ENCODE measurements around the gene SLC10A7.

The SLC10A7 gene

GRCh38 chr4:146294776-146295175 is 227.0 kb downstream of the SLC10A7 start:
- no peak for DNase-seq

- no peak for DNase-seq
Measured at GRCh38 chr4:146292508-146292907, 229.2 kb downstream of the SLC10A7 start.

DNA sequence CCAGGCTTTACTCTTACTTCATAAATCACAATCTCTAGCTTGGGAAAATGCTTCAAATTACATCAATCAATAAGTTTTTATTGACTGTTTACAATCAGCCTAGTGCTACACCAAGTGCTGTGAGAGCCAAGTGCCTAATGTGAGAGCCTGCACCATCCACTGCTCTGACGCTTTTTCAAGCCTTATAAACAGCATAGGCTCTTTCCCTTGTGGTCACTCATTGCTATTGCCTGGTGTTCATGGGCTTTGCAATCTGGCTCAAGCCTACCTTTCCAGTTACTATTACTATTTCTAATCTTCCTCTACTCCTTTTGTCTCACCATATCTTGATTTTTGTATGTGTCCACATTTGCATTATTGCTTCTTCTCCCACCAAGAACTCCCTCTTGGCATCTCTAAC is 230.4 kb downstream of the SLC10A7 start:
- no peak for DNase-seq

- no peak for DNase-seq
Measured at GRCh38 chr4:146288193-146288592, 233.5 kb downstream of the SLC10A7 start.

GRCh38 chr4:146285037-146285436 is 236.7 kb downstream of the SLC10A7 start:
- DNase-seq = no peak

DNA sequence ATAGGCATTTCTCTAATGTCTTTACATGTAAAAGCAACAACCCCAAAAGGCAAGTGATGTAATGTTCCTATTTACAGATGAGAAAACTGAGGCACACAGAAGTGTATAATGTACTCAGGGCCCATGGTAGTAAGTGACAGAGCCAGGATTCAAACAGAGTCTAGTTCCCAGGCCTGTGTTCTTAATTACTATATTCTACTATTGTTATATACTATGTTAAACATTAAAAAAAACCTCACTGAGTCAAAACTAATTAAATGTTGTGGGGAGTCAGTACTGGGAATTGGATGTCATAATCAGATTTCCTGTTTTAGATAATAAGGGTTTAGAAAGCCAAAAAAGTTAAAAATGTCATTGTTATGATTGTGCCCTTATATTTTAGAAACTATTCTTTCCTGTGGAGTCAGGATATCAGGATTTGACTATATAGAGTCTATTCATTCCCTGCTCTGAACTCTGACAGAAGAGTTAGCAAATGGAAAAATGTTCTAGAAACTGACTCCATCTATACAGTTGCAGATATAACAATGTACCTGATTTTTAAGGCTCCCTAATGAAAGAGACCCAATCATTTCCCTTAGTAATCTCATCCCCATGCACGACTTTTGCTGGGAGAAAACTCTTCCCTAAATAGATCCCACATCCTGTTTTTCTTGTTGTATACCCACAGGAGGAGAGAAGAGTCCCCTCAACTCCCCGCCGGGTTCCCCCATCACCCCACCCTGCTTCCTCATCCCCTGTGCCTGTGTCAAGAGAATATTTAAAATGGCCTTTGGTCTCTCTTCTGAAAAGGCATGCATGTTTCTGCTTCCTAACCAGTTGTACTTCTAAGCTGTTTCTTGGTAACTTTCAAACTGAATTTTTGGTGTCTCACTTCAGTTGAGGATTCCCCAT is 237.7 kb downstream of the SLC10A7 start:
- DNase-seq = no peak

DNA sequence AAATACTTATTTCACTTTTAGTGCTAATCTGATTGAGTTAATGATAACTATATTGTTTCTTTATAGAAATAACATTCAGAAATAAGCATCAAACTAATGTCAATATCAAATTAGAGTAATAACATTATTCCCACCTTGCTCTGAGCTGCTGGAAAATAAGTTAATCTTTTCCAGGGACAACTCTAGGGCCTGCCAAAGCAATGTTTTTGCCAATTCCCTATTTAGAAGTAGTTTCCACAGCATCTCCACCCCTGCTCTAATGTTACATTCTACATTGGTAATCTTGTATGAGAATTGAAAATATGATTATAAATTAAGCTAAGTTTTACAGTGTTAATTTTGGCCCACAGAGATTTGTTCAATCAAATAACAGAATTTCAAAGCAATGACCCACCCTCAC is 239.1 kb downstream of the SLC10A7 start:
- no peak for DNase-seq

GRCh38 chr4:146278986-146279385 is 242.8 kb downstream of the SLC10A7 start:
- DNase-seq = no peak

DNA sequence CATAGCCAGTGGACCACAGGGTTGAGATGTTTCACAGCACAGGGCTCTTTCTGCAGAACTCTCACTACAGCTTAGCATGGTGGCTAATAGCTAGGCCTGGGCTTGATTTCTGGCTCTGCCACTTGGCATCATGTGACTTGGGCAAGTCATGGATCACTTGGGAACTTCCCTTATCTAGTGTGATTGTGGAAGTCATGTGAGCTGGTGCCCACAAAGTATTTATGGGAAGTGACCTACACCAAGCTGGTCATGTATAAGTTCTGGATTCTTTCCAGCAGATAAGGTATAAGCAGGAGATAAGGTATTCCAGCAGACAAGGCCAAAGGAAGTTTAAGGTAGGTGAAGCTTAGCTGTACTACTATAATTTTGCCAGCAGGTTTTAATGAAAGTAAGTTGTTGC is 246.4 kb downstream of the SLC10A7 start:
- DNase-seq = no peak

- no peak for DNase-seq
Measured at GRCh38 chr4:146274774-146275173, 247.0 kb downstream of the SLC10A7 start.

DNA sequence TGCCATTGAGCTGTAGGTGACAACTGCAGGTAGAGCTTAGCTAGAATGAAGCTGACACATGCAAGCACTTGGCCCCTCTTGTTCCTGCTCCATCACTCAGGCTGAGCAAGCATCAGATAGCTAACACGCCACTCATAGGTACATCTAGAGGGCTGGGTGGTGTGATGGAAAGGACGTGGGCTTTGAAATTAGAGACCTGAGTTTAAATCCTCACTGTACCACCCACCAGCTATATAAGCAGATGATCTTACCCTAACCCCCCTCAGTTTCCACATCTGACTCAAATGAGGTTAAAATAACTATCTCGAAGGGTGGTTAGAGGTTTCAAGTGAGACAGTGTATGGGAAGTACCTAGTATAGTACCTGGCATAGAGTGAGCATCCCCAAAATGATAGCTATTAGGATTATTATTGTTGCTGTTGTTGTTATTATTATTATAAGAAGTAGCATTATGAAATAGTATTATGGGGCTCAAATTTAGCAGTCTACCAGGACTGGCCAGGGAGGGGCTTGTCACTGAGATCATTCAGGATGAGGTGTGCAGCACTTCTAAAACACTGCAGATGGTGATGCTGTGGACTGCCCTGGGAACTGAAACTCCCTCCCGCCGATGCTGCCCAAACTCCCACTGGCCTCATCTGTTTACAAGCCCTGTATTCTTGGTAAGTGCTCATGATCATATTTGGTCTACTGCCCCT is 248.4 kb downstream of the SLC10A7 start:
- DNase-seq = no peak

GRCh38 chr4:146271466-146271865 is 250.3 kb downstream of the SLC10A7 start:
- no peak for DNase-seq

GRCh38 chr4:146269228-146269653 is 252.5 kb downstream of the SLC10A7 start:
- no peak for DNase-seq

- no peak for DNase-seq
Measured at GRCh38 chr4:146267826-146268225, 253.9 kb downstream of the SLC10A7 start.

DNA sequence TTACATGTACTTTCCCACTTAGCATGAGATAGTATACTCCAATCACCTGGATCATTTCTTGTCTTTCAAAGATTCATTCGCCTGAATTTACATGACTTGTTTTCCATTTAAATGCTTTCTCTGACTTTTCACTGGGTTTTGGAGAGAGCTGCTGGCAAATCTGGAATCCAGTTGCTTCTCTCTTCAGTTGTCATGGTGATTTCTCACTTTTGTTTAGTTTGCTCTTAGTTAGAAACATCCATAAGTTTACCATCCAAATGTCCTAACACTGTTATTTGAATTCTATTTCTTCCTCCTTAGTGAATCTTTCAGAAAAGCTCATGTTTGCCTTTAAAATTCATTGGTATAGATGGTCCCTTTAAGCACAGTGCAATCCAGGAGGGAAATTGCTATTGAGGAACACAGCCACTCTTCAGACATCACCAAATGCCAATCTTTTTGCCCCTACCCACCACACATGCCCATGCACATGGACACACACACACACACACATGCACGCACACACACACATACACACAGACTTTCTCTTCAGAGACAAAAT is 255.7 kb downstream of the SLC10A7 start:
- no peak for DNase-seq

DNA sequence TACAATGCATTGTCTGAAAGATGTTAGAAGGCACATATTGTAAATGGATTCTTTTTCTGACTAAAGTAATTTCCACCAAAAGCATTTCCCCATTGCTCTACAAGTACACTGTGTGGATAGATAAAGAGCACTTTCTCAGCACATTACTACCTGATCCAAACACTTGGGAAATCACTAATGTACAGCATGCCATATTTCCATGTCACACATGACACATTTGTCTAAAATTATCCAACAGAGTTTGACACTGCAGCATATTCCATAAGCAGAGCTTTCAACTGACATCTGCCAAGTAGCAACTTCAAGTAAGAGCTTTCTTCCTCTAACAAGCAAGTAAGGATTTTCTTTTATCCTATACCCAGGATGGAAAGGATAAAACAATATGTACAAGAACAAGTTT is 257.9 kb downstream of the SLC10A7 start:
- DNase-seq = no peak

GRCh38 chr4:146261041-146261440 is 260.7 kb downstream of the SLC10A7 start:
- DNase-seq = no peak

GRCh38 chr4:146260521-146260920 is 261.2 kb downstream of the SLC10A7 start:
- no peak for DNase-seq

DNA sequence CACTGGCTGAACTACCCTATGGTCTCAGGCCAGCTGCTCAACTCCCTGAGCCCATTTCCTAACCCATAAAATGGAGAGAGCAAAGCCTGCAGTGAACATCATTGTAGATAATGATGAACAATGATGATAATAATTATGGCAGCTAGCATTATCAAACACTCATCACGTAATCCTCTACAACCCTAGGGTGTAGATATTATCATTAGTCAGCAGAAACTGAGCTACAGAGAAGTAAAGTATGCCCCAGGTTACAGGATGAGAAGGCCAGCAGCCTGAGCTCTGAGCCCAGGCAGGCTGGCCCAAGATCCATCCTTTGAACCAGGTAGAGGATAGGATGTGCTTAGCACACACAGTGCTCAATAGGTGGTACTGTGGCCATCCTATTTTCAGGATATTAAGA is 264.2 kb downstream of the SLC10A7 start:
- DNase-seq = no peak

GRCh38 chr4:146256328-146256727 is 265.4 kb downstream of the SLC10A7 start:
- DNase-seq = no peak

DNA sequence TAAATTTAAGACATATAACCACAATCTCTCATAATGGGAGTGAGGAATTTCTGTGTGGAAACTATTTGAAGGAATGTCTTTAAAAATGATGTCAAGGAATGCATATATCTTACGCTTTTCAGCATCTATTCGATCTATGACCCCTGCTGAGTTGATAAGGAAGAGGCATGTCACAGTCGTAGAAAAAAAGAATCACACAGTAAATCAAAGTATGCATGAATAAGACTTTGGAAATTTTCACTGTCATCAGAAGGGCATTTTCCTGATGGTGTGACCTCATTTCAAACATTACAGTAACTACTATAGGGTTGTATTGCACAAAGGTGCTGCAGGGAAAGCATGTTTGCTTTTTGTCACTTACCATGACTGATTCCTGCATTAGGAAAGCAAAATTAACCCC is 265.9 kb downstream of the SLC10A7 start:
- DNase-seq = no peak

- no peak for DNase-seq
Measured at GRCh38 chr4:146255463-146255862, 266.3 kb downstream of the SLC10A7 start.

DNA sequence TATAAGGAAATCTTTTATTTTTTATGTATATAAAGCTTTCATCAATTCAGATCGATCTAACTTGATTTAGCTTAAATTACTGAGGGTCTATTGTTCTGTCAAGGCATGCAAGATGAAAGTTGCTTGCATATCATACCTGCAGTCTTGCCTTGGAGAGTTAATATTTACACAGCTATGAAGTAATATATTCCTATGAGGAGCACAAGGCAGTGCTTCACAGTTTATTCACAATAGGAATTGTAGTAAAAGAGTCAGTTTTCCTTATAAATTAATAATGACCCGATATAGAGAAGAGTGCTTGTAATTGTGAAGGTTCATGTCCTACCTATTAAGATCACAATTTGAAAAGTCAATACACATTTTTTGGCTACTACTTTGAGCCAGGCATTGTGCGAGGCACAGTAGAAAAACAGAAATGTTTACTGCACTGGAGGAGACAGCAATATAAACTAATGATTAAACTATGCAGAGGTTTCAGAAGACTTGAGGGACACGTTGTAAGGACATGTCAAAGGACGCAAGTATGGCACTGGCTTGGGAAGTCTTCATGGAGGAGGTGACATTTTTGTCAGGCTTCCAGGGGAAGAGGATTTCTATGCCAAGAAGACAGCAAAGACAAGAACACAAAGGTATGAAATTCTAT is 268.6 kb downstream of the SLC10A7 start:
- DNase-seq = no peak

DNA sequence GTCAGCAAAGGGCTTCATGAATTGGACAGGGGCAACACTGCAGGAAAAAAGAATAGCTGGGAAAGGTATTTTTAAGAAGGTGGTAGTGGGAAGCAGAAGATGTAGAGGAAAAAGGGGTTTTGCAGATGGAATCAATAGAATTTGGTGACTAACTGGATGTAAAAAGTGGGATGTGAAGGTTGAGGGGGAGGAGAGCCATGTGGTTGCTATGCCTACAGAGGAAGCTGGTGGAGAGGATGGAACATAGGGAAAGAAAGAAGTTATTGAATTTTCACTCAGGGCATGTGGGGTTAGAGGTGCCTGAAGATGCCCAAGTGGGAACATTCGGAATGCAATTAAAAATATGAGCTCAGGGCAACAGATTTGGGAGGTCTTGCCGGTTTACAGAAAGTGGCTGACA is 274.4 kb downstream of the SLC10A7 start:
- DNase-seq = no peak

All from stimulated activated CD4-positive, alpha-beta T cell treated with anti-CD3 and anti-CD28 coated beads, Interleukin-4, amount 100 ng/mL, for 24 hours (primary cell).